ENCODE measurements around the gene RGL1. TPM values are rescaled to one million over a fixed set of nuclear protein-coding genes. Genes with fewer than 3 reads are reported as not detected.

Gene RGL1
- total and polyA plus RNA-seq, 3 donors from 2014 or later: 34.3 to 58.2 (median 41.5) TPM

DNA sequence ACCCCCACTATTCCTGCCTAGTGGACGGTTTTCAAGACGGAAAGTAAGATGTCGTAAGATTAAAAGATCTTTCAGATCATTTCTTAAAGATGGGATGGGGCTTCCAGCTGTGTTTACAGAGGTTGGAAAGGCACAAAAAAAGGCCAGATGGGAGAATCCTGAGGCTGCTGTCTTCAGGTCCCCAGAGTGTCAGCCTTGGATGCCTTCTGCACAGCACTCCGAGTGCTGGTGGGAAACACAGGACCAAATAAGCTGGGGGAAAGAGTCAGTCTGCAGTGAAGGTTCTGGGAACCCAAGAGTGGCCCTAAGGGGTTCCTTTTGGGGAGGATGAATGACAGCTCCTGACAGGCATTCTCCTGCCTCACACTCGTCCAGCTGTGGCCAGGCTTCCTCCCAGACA lies 136.1 kb downstream of the RGL1 start:
- TF ChIP-seq POLR2A (IDR thresholded peaks at IDR 0.05): no peak
- TF ChIP-seq, protein P1, sequence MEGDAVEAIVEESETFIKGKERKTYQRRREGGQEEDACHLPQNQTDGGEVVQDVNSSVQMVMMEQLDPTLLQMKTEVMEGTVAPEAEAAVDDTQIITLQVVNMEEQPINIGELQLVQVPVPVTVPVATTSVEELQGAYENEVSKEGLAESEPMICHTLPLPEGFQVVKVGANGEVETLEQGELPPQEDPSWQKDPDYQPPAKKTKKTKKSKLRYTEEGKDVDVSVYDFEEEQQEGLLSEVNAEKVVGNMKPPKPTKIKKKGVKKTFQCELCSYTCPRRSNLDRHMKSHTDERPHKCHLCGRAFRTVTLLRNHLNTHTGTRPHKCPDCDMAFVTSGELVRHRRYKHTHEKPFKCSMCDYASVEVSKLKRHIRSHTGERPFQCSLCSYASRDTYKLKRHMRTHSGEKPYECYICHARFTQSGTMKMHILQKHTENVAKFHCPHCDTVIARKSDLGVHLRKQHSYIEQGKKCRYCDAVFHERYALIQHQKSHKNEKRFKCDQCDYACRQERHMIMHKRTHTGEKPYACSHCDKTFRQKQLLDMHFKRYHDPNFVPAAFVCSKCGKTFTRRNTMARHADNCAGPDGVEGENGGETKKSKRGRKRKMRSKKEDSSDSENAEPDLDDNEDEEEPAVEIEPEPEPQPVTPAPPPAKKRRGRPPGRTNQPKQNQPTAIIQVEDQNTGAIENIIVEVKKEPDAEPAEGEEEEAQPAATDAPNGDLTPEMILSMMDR (IDR thresholded peaks at IDR 0.05): no peak
- Histone ChIP-seq H3K9me3 (no peaks in the 10 kb centered on the region), H3K27me3 (no peaks in the 10 kb centered on the region), H3K36me3 (ENCODE audit: low read depth, missing control alignments) (no peaks in the 10 kb centered on the region), H3K4me3 (no peak overlapping the region), H3K4me1 (no peaks in the 10 kb centered on the region), H3K27ac (no peak overlapping the region)
- 81 to 85% methylated on average over 5 of the region's 5 CpGs for WGBS, 2 donors
- intact Hi-C loops (cut with DNase I; ENCODE audit: low total_unique reads): no loop called here
- DNase-seq: no peak

DNA sequence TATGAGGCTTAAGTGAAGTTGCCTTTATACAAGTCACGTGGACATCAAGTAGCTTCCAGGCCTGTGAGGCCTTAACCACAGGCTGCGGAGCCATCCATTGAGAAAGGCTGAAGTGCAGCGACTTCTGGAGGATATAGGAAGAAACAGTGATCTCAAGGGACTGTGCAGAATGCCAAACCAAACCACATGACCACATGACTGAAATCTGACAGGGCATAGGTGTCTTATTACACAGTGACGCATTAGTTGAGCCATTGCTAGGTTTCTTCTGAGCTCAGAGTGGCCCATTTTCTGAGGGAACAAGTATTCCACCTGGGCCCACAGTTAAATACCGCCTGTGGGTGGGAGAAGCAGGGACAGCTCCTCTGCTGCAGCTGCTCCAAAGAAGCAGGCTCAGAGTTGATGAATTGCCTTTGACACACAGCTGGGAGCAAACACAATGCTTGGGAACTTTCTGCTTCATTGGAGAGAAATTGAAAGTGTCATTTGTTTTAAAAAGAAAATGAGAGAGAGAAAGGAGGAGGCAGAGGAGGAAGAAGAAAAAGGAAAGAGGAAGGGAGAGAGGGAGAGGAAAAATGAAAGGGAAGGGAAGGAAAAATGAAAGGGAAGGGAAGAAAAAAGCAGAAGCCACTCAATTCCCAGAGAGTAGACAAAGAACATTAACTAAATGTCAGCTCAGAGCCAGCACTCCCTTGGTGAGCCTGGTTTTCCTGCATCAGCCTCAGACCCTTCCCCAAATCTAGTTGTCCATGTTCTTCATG lies 138.2 kb downstream of the RGL1 start:
- intact Hi-C loops (cut with DNase I; ENCODE audit: low total_unique reads): no loop called here
- H3K4me1 ChIP-seq: no peaks in the 10 kb centered on the region
- DNase-seq: no peak
- H3K27ac ChIP-seq: no peak overlapping the region
- no peak overlapping the region for H3K4me3 ChIP-seq
- 77 to 80% methylated on average over 3 to 5 of the region's 5 CpGs for WGBS, 2 donors
- no peaks in the 10 kb centered on the region for H3K36me3 ChIP-seq (ENCODE audit: low read depth, missing control alignments)
- no peaks in the 10 kb centered on the region for H3K9me3 ChIP-seq
- H3K27me3 ChIP-seq: no peaks in the 10 kb centered on the region
- TF ChIP-seq, protein P1 (IDR thresholded peaks at IDR 0.05): no peak
- TF ChIP-seq POLR2A (IDR thresholded peaks at IDR 0.05): no peak

DNA sequence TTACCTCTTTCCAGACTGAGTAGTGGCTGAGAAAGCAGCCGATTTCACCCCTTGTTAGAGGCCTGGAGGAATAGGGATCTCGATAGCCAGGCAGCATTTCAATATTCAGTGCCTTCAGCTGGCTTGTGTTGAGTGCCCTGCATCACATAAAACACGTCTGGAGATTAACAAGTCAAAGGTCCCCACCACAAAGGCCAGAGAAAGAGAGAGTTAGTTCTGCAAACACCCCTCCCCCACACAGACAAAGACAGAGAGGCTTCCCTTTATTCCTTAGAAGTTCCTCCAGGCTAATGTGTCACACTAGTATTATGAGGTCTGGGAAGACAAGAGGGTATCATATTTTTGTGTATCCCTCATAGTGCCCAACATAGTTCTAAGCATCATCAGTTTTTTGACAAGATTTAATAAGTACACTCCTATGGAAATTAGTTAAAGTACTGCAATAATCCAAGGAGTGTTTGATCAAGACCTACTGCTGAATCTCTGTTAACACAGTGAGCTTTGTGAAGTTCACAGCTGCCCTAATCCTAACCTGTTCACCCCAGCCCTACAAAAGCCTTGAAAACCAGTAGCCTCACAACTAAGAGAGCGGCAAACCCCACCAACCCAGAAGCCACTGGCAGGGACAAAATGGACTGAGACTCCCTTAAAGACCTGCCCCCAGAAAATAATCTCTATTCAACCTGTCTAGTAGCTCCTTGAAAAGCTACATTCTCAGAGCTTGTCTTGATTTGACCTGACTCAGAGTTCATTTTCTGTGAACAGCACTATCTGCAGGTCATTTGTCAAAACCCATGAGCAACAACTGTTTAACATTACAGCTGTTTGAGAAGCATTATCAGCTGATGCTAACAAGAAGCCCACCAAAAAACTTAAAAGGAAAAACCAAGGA lies 140.8 kb downstream of the RGL1 start:
- intact Hi-C loops (cut with DNase I; ENCODE audit: low total_unique reads): no loop called here
- Histone ChIP-seq H3K27me3 (no peaks in the 10 kb centered on the region), H3K27ac (no peak overlapping the region), H3K36me3 (ENCODE audit: low read depth, missing control alignments) (no peaks in the 10 kb centered on the region), H3K9me3 (no peaks in the 10 kb centered on the region), H3K4me1 (no peaks in the 10 kb centered on the region), H3K4me3 (no peak overlapping the region)
- WGBS, 2 donors: 72 to 78% methylated on average over 4 of the region's 4 CpGs
- TF ChIP-seq POLR2A (IDR thresholded peaks at IDR 0.05): no peak
- TF ChIP-seq, protein P1 (IDR thresholded peaks at IDR 0.05): no peak
- no peak for DNase-seq

DNA sequence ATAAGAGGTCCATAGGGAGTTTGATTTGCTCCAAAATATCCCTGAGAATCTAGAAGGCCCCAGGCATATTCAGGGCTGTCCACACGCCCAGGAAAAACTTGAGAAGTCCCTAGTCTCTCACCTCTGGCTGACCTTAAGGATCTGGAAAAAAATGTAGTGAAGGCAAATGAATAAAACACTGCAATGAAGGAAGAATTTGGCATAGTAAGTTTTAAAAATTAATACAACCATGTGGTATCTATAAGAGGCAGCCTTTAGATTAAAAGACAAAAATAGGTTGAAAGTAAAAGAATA lies 141.3 kb downstream of the RGL1 start:
- no peaks in the 10 kb centered on the region for H3K4me1 ChIP-seq
- intact Hi-C loops (cut with DNase I; ENCODE audit: low total_unique reads): no loop called here
- H3K9me3 ChIP-seq: no peaks in the 10 kb centered on the region
- H3K27ac ChIP-seq: no peak overlapping the region
- no peaks in the 10 kb centered on the region for H3K36me3 ChIP-seq (ENCODE audit: low read depth, missing control alignments)
- H3K27me3 ChIP-seq: no peaks in the 10 kb centered on the region
- no peak for TF ChIP-seq POLR2A (IDR thresholded peaks at IDR 0.05)
- TF ChIP-seq, protein P1 (IDR thresholded peaks at IDR 0.05): no peak
- no peak overlapping the region for H3K4me3 ChIP-seq
- WGBS, 2 donors: 50 to 57% methylated on average over 1 of the region's 1 CpG
- no peak for DNase-seq
